ENCODE data around the gene ARMH4.

ARMH4 gene

GRCh38 chr14:58059126-58059525, 92.9 kb downstream of the ARMH4 start:
- DNase-seq (ENCODE audit: low read depth) = no peak
- H3K4me3 ChIP-seq (ENCODE audit: low read depth, low read length) = no peak overlapping the region
- no peak for TF ChIP-seq CTCF (IDR thresholded peaks at IDR 0.05; ENCODE audit: low read depth, low read length, missing control alignments)

GRCh38 chr14:58055497-58056010, 96.5 kb downstream of the ARMH4 start:
- H3K4me3 ChIP-seq (ENCODE audit: low read depth, low read length) = no peak overlapping the region
- DNase-seq (ENCODE audit: low read depth) = no peak
- no peak for TF ChIP-seq CTCF (IDR thresholded peaks at IDR 0.05; ENCODE audit: low read depth, low read length, missing control alignments)

- no peak overlapping the region for H3K4me3 ChIP-seq (ENCODE audit: low read depth, low read length)
- no peak for TF ChIP-seq CTCF (IDR thresholded peaks at IDR 0.05; ENCODE audit: low read depth, low read length, missing control alignments)
- no peak for DNase-seq (ENCODE audit: low read depth)
Measured at GRCh38 chr14:58054100-58054499, 97.9 kb downstream of the ARMH4 start.

GRCh38 chr14:58048219-58048618, 103.8 kb downstream of the ARMH4 start:
- no peak overlapping the region for H3K4me3 ChIP-seq (ENCODE audit: low read depth, low read length)
- DNase-seq (ENCODE audit: low read depth) = no peak
- TF ChIP-seq CTCF (IDR thresholded peaks at IDR 0.05; ENCODE audit: low read depth, low read length, missing control alignments) = no peak

- TF ChIP-seq CTCF (IDR thresholded peaks at IDR 0.05; ENCODE audit: low read depth, low read length, missing control alignments) = no peak
- DNase-seq (ENCODE audit: low read depth) = no peak
- H3K4me3 ChIP-seq (ENCODE audit: low read depth, low read length) = no peak overlapping the region
Measured at GRCh38 chr14:58027904-58028303, 124.1 kb downstream of the ARMH4 start.

- DNase-seq (ENCODE audit: low read depth) = no peak
- no peak for TF ChIP-seq CTCF (IDR thresholded peaks at IDR 0.05; ENCODE audit: low read depth, low read length, missing control alignments)
- no peak overlapping the region for H3K4me3 ChIP-seq (ENCODE audit: low read depth, low read length)
Measured at GRCh38 chr14:58026967-58027366, 125.0 kb downstream of the ARMH4 start.

- no peak overlapping the region for H3K4me3 ChIP-seq (ENCODE audit: low read depth, low read length)
- DNase-seq (ENCODE audit: low read depth) = no peak
- no peak for TF ChIP-seq CTCF (IDR thresholded peaks at IDR 0.05; ENCODE audit: low read depth, low read length, missing control alignments)
Measured at GRCh38 chr14:58026219-58026618, 125.8 kb downstream of the ARMH4 start.
